GM12878 (cell line): ENCODE data around the gene TSSC4. TPM values are rescaled to one million over a fixed set of nuclear protein-coding genes. Genes with fewer than 3 reads are reported as not detected.

Experiments
- ATAC-seq: fragments of 200-7000 bp; cut with Tn5 transposase; 3 replicates; pipeline ENCODE4 v1.9.1; 2020; ENCODE audit warnings: mild to moderate bottlenecking, moderate library complexity
- BruUV-seq: library from RNA; stranded (reverse); fragments of 400-500 nt; replicated peaks from 2 replicates; lab custom pipeline; 2021; lab: Mats Ljungman, UMichigan
- CTCF ChIA-PET: fragments of 300-600 bp; sonication (Branson Sonifier 250); formaldehyde crosslinking; extraction: SDS; loops from one replicate; lab custom pipeline; 2021; ENCODE audit warnings: inconsistent platforms; lab: Yijun Ruan, JAX
- POLR2A ChIA-PET: fragments of 350-600 bp; formaldehyde crosslinking; extraction: SDS; loops from one replicate; lab custom pipeline; 2021; ENCODE audit warnings: inconsistent platforms; lab: Charles Lee
- RAD21 ChIA-PET: fragments of 300-600 bp; sonication (Branson Sonifier 250); formaldehyde crosslinking; loops from one replicate; lab custom pipeline; 2023; ENCODE audit warnings: antibody characterized with exemption; ENCODE audit not compliant: unreplicated experiment; lab: Charles Lee
- SMC1A ChIA-PET: fragments of 300-600 bp; sonication (Branson Sonifier 250); formaldehyde crosslinking; loops from one replicate; lab custom pipeline; 2023; ENCODE audit not compliant: unreplicated experiment, uncharacterized antibody; lab: Charles Lee
- DNase-seq: peaks from one replicate; pipeline ENCODE4 v3.0.0-alpha.2; 2011; ENCODE audit warnings: low read depth, low spot score
- FAIRE-seq: peaks from 3 replicates; lab custom pipeline; 2011; peaks lifted over from hg19 to GRCh38; lab: Jason Lieb, UNC
- H2AFZ ChIP-seq: 2 replicates; pipeline ENCODE4 v1.6.0; 2011; ENCODE audit warnings: low read depth, low read length, control low read depth; ENCODE audit not compliant: control insufficient read depth
- H3K27ac ChIP-seq: 2 replicates; pipeline ENCODE4 v1.5.1; 2011; ENCODE audit warnings: control low read depth; ENCODE audit not compliant: control insufficient read depth, insufficient read depth
- H3K27me3 ChIP-seq, 2 experiments: replicated peaks in 1 of 2; 2 replicates each; pipeline versions ENCODE4 v1.6.0 to v1.6.1; 2011; ENCODE audit warnings: low read length in 1 of 2; ENCODE audit not compliant: control insufficient read depth in 2 of 2, insufficient read depth in 2 of 2
- H3K36me3 ChIP-seq, 2 experiments: 2 replicates each; pipeline ENCODE4 v1.5.1; 2011; ENCODE audit warnings: low read length in 1 of 2; ENCODE audit not compliant: control insufficient read depth in 2 of 2, insufficient read depth in 2 of 2
- H3K4me1 ChIP-seq: 2 replicates; pipeline ENCODE4 v1.6.1; 2011; ENCODE audit warnings: mild to moderate bottlenecking, low read length, moderate library complexity, mixed read lengths; ENCODE audit not compliant: control insufficient read depth, insufficient read depth
- H3K4me2 ChIP-seq: 2 replicates; pipeline ENCODE4 v1.6.0; 2011; ENCODE audit warnings: control low read depth; ENCODE audit not compliant: control insufficient read depth, insufficient read depth
- H3K4me3 ChIP-seq: fragments of 200-600 bp; sonication (generic); 2 replicates; pipeline ENCODE4 v1.5.1; 2016
- H3K79me2 ChIP-seq: 2 replicates; pipeline ENCODE4 v1.6.0; 2011; ENCODE audit warnings: low read length; ENCODE audit not compliant: control insufficient read depth, insufficient read depth
- H3K9ac ChIP-seq: 2 replicates; pipeline ENCODE4 v1.8.0; 2011; ENCODE audit warnings: low read length, control low read depth, mixed read lengths; ENCODE audit not compliant: control insufficient read depth, insufficient read depth
- H3K9me3 ChIP-seq: replicated peaks from 3 replicates; pipeline ENCODE4 v1.5.1; 2011; ENCODE audit warnings: mild to moderate bottlenecking, low read length; ENCODE audit not compliant: control insufficient read depth, insufficient read depth
- H4K20me1 ChIP-seq: 2 replicates; pipeline ENCODE4 v1.6.0; 2011; ENCODE audit not compliant: control insufficient read depth, insufficient read depth
- BCL3 ChIP-seq: IDR thresholded peaks from 2 replicates; pipeline ENCODE4 v1.6.1; 2011; ENCODE audit warnings: borderline replicate concordance, low read depth, mild to moderate bottlenecking, moderate library complexity, low read length; ENCODE audit not compliant: insufficient read depth, poor library complexity, severe bottlenecking
- MEF2A ChIP-seq: IDR thresholded peaks from 2 replicates; pipeline ENCODE4 v1.6.1; 2011; ENCODE audit warnings: low read depth, mild to moderate bottlenecking, low read length, moderate library complexity; ENCODE audit not compliant: insufficient read depth
- PRDM15 ChIP-seq: fragments of 450-650 bp; formaldehyde crosslinking; IDR thresholded peaks from 2 replicates; pipeline ENCODE4 v1.4.0; 2020; ENCODE audit warnings: mild to moderate bottlenecking, moderate library complexity
- RCOR1 ChIP-seq: conservative IDR thresholded peaks from 2 replicates; pipeline ENCODE4 v1.6.1; 2012; ENCODE audit warnings: low read depth, low read length, improper control_type of control experiment
- TARDBP ChIP-seq: IDR thresholded peaks from 2 replicates; pipeline ENCODE4 v1.6.1; 2016; ENCODE audit warnings: borderline replicate concordance
- ZZZ3 ChIP-seq: IDR thresholded peaks from 2 replicates; pipeline ENCODE4 v1.6.1; 2011; ENCODE audit warnings: low read depth; ENCODE audit not compliant: control insufficient read depth, insufficient read length
- WGBS: methylation state at CpG from one replicate; pipeline ENCODE4 v1.1.6; 2016; ENCODE audit warnings: low lambda C conversion rate; ENCODE audit not compliant: insufficient replicate concordance, insufficient coverage; ENCODE audit errors: missing lambda C conversion rate; 5-methylcytosine and 5-hydroxymethylcytosine counted together
- in situ Hi-C: fragments of 300-500 bp; cut with MboI; formaldehyde crosslinking; loops from 9 replicates; pipeline ENCODE4 v1.14.3; 2018; ENCODE audit warnings: mixed read lengths
- intact Hi-C: fragments of 100-400 bp; cut with micrococcal nuclease; formaldehyde crosslinking; loops from one replicate; pipeline ENCODE4 v1.14.2; 2022; ENCODE audit not compliant: unreplicated experiment
- polyA plus RNA-seq, 11 experiments: library from polyadenylated mRNA; depleted of rRNA in 4 of 11; unstranded in 6 of 11; stranded (reverse) in 5 of 11; fragments of >200 nt; fragmentation: Nextera tagmentation in 4 of 11; fragmentation: Illumina TruSeq in 1 of 11; extraction: Ambion mirVana in 4 of 11; extraction: Trizol in 1 of 11; gene quantifications; 1 replicate in 1 of 11; 2 replicates in 10 of 11; pipeline versions ENCODE4 v1.2.1 to v1.2.3, GENCODE V29; 2011 to 2016; ENCODE audit warnings: inconsistent platforms in 2 of 11, missing spikeins in 2 of 11, low read depth in 1 of 11
- total RNA-seq, 4 experiments: library from RNA; depleted of rRNA in 3 of 4; stranded (reverse); fragments of >200 nt in 3 of 4; fragmentation: Illumina TruSeq in 1 of 4; extraction: Trizol in 1 of 4; gene quantifications; 2 replicates each; pipeline versions ENCODE4 v1.2.1 to v1.2.3, GENCODE V29; 2013 to 2021

TSSC4 gene
- total and polyA plus RNA-seq, 10 of the 15 experiments (the other 5 are each of a cell fraction or from before 2014, with no cell fraction given): 0.69 to 70.1 (median 25.7) TPM

- DNase-seq (no peak), FAIRE-seq (no peak), ATAC-seq (no peak)
- Histone ChIP-seq H3K27me3 (no peaks in the 10 kb centered on the region), H3K79me2 (no peaks in the 10 kb centered on the region), H4K20me1 (no peaks in the 10 kb centered on the region), H3K9ac (no peak overlapping the region), H2AFZ (no peak overlapping the region), H3K4me1 (no peaks in the 10 kb centered on the region), H3K36me3 (no peaks in the 10 kb centered on the region), H3K27ac (no peak overlapping the region), H3K4me2 (no peak overlapping the region), H3K4me3 (no peak overlapping the region), H3K9me3 (no peaks in the 10 kb centered on the region; the same call in 2 of the 3 replicates)
- SMC1A ChIA-PET: no interaction called here
- BruUV-seq: no TSS peak
- CTCF ChIA-PET: no interaction called here
- POLR2A ChIA-PET: no interaction called here
- TF ChIP-seq PRDM15: no peak
- TF ChIP-seq TARDBP: no peak
- no peak for TF ChIP-seq MEF2A
- TF ChIP-seq ZZZ3: no peak
- no peak for TF ChIP-seq BCL3
- no peak for TF ChIP-seq RCOR1
- in situ Hi-C loops (no loop called here), intact Hi-C loops (no loop called here)
- WGBS: 53% methylated on average over 22 of the region's 22 CpGs
- RAD21 ChIA-PET: no interaction called here
Observed at GRCh38 chr11:2433106-2433925, 32.8 kb downstream of the TSSC4 start.
